SK-N-SH treated with all-trans-retinoic acid at 6 μM for 48 hours (cell line): Measurements from ENCODE around the gene HOXD8.

ENCODE experiments used
- ATAC-seq: fragments of 200-7000 bp; cut with Tn5 transposase; 3 replicates; pipeline ENCODE4 v1.9.1; 2020; ENCODE audit warnings: mild to moderate bottlenecking, moderate library complexity
- ARNTL ChIP-seq: fragments of 450-650 bp; formaldehyde crosslinking; IDR thresholded peaks from 2 replicates; pipeline ENCODE4 v1.5.0; 2020; ENCODE audit warnings: low read depth, mild to moderate bottlenecking, moderate library complexity, borderline replicate concordance
- BACH2 ChIP-seq: fragments of 250-450 bp; sonication (Bioruptor Pico); IDR thresholded peaks from 2 replicates; pipeline ENCODE4 v1.9.0; 2021; ENCODE audit warnings: mild to moderate bottlenecking, borderline replicate concordance
- CSDC2 ChIP-seq: fragments of 250-450 bp; sonication (Bioruptor Pico); IDR thresholded peaks from 2 replicates; pipeline ENCODE4 v1.5.0; 2020; ENCODE audit warnings: mild to moderate bottlenecking, moderate library complexity
- ESRRG ChIP-seq: fragments of 250-450 bp; sonication (Bioruptor Pico); IDR thresholded peaks from 2 replicates; pipeline ENCODE4 v1.6.1; 2021; ENCODE audit warnings: mild to moderate bottlenecking
- GLIS3 ChIP-seq: fragments of 250-450 bp; sonication (Bioruptor Pico); IDR thresholded peaks from 2 replicates; pipeline ENCODE4 v1.5.0; 2020; ENCODE audit warnings: mild to moderate bottlenecking, moderate library complexity
- ISL1 ChIP-seq: fragments of 250-450 bp; sonication (Bioruptor Pico); IDR thresholded peaks from 2 replicates; pipeline ENCODE4 v2.1.2; 2022; ENCODE audit warnings: mild to moderate bottlenecking, moderate library complexity
- PPARA ChIP-seq: fragments of 250-450 bp; sonication (Bioruptor Pico); IDR thresholded peaks from 2 replicates; pipeline ENCODE4 v1.5.0; 2020; ENCODE audit warnings: mild to moderate bottlenecking, borderline replicate concordance
- RARB ChIP-seq: fragments of 250-450 bp; sonication (Bioruptor Pico); IDR thresholded peaks from 2 replicates; pipeline ENCODE4 v1.8.0; 2021; ENCODE audit warnings: mild to moderate bottlenecking, moderate library complexity
- SNAI2 ChIP-seq: fragments of 250-450 bp; sonication (Bioruptor Pico); IDR thresholded peaks from 2 replicates; pipeline ENCODE4 v1.5.0; 2020; ENCODE audit warnings: mild to moderate bottlenecking, moderate library complexity
- TCF4 ChIP-seq: fragments of 250-450 bp; sonication (Bioruptor Pico); IDR thresholded peaks from 2 replicates; pipeline ENCODE4 v1.8.0; 2021; ENCODE audit warnings: mild to moderate bottlenecking, moderate library complexity, borderline replicate concordance
- TOX ChIP-seq: fragments of 250-450 bp; sonication (Bioruptor Pico); IDR thresholded peaks from 2 replicates; pipeline ENCODE4 v1.8.0; 2021; ENCODE audit warnings: mild to moderate bottlenecking, moderate library complexity, borderline replicate concordance
- ZC3H10 ChIP-seq: fragments of 250-450 bp; sonication (Bioruptor Pico); IDR thresholded peaks from 2 replicates; pipeline ENCODE4 v1.5.1; 2021; ENCODE audit warnings: mild to moderate bottlenecking, moderate library complexity
- ZFP30 ChIP-seq: fragments of 450-650 bp; formaldehyde crosslinking; IDR thresholded peaks from 2 replicates; pipeline ENCODE4 v1.5.0; 2022; ENCODE audit warnings: mild to moderate bottlenecking, moderate library complexity
- ZNF565 ChIP-seq: fragments of 450-650 bp; formaldehyde crosslinking; conservative IDR thresholded peaks from 2 replicates; pipeline ENCODE4 v1.5.0; 2020; ENCODE audit warnings: low read depth, mild to moderate bottlenecking, moderate library complexity
- ZNF70 ChIP-seq: fragments of 450-650 bp; formaldehyde crosslinking; IDR thresholded peaks from 2 replicates; pipeline ENCODE4 v1.5.0; 2020; ENCODE audit warnings: mild to moderate bottlenecking, moderate library complexity
- ZNF8 ChIP-seq: fragments of 450-650 bp; formaldehyde crosslinking; IDR thresholded peaks from 2 replicates; pipeline ENCODE4 v1.5.0; 2020; ENCODE audit warnings: mild to moderate bottlenecking, moderate library complexity
- TF ChIP-seq, protein P1 (sequence below): fragments of 250-450 bp; sonication (Bioruptor Pico); IDR thresholded peaks from 2 replicates; pipeline ENCODE4 v1.8.0; 2021; ENCODE audit warnings: low read depth, mild to moderate bottlenecking, moderate library complexity, borderline replicate concordance
- TF ChIP-seq, protein P2 (sequence below): fragments of 250-450 bp; sonication (Bioruptor Pico); IDR thresholded peaks from 2 replicates; pipeline ENCODE4 v1.5.1; 2020; ENCODE audit warnings: low read depth, mild to moderate bottlenecking, moderate library complexity
- TF ChIP-seq, protein P3 (sequence below): fragments of 250-450 bp; sonication (Bioruptor Pico); IDR thresholded peaks from 2 replicates; pipeline ENCODE4 v1.8.0; 2020; ENCODE audit warnings: mild to moderate bottlenecking, moderate library complexity, borderline replicate concordance

The HOXD8 gene

DNA sequence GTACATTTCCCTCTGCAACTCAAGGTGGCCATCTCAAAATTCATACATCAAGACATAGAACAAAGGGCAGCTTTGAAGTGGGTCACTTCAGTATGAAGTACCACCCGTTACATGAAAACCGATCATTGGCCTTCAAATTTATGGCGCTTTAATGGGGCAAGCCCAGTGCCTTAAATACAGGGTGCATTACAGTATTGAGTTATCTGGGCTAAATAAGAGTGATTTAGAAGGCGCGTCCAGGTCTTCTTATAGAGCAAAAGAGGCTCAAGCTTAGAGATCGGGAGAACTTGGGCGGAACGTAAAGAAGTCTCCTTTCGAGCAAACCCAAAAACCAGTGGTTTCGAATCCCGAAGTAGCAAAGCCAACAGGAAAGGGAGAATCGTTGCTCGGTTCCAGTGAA is 34.7 kb downstream of the HOXD8 start:
- ATAC-seq, result no peak
- TF ChIP-seq TCF4 (no peak), ZNF70 (CRISPR knock-in tag) (no peak), RARB (CRISPR knock-in tag) (no peak), BACH2 (CRISPR knock-in tag) (no peak), ZC3H10 (CRISPR knock-in tag) (no peak), ISL1 (CRISPR knock-in tag) (no peak), CSDC2 (CRISPR knock-in tag) (no peak), ZNF565 (CRISPR knock-in tag) (no peak), ZNF8 (no peak), GLIS3 (no peak), SNAI2 (CRISPR knock-in tag) (no peak), ZFP30 (CRISPR knock-in tag) (no peak), PPARA (CRISPR knock-in tag) (no peak)
- TF ChIP-seq, protein P1, sequence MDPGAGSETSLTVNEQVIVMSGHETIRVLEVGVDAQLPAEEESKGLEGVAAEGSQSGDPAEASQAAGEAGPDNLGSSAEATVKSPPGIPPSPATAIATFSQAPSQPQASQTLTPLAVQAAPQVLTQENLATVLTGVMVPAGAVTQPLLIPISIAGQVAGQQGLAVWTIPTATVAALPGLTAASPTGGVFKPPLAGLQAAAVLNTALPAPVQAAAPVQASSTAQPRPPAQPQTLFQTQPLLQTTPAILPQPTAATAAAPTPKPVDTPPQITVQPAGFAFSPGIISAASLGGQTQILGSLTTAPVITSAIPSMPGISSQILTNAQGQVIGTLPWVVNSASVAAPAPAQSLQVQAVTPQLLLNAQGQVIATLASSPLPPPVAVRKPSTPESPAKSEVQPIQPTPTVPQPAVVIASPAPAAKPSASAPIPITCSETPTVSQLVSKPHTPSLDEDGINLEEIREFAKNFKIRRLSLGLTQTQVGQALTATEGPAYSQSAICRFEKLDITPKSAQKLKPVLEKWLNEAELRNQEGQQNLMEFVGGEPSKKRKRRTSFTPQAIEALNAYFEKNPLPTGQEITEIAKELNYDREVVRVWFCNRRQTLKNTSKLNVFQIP, result no peak
- TF ChIP-seq, protein P2, sequence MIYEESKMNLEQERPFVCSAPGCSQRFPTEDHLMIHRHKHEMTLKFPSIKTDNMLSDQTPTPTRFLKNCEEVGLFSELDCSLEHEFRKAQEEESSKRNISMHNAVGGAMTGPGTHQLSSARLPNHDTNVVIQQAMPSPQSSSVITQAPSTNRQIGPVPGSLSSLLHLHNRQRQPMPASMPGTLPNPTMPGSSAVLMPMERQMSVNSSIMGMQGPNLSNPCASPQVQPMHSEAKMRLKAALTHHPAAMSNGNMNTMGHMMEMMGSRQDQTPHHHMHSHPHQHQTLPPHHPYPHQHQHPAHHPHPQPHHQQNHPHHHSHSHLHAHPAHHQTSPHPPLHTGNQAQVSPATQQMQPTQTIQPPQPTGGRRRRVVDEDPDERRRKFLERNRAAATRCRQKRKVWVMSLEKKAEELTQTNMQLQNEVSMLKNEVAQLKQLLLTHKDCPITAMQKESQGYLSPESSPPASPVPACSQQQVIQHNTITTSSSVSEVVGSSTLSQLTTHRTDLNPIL (CRISPR knock-in tag), result no peak

DNA sequence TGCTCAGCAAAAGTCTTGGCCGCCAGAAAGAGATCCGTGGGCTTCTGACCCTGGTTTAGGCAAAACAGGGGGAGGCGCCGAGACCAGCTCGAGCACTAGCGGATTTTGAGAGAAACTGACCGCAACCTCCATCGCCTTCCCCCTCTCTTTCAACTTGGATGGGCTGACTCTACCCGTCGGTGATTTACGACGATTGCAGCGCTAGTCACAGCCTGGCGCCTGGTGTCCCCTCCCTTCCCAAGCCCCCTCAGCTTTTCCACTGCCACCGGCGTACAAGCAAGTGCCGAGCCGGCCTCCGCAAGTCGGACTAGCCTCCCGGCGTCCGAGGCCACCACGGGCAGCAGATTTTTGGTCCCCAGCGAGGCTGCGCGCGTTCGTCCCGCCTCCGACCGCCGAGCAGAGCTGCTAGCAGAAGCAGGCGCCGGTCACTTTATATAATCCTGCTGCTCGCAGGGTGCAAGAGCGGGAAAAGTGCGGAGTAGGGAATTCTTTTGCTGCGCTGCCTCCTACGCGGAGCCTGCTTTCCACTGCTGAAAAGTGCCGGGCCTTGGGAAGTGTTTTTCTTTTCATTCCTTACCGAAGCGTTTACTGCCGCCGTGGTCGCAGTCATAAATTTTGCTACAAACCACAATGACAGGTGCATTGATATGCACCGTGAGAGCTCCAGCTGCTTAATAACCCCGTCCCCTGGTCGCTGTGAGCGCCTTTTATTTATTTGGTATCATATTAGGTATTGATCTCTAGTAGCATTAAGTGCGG is 35.3 kb downstream of the HOXD8 start:
- ATAC-seq, result no peak
- TF ChIP-seq TOX (CRISPR knock-in tag) (no peak), ZNF8 (no peak), BACH2 (CRISPR knock-in tag) (no peak), GLIS3 (no peak), RARB (CRISPR knock-in tag) (no peak), ISL1 (CRISPR knock-in tag) (no peak), ZNF70 (CRISPR knock-in tag) (no peak), ARNTL (CRISPR knock-in tag) (no peak), ZC3H10 (CRISPR knock-in tag) (no peak)
- TF ChIP-seq, protein P3, sequence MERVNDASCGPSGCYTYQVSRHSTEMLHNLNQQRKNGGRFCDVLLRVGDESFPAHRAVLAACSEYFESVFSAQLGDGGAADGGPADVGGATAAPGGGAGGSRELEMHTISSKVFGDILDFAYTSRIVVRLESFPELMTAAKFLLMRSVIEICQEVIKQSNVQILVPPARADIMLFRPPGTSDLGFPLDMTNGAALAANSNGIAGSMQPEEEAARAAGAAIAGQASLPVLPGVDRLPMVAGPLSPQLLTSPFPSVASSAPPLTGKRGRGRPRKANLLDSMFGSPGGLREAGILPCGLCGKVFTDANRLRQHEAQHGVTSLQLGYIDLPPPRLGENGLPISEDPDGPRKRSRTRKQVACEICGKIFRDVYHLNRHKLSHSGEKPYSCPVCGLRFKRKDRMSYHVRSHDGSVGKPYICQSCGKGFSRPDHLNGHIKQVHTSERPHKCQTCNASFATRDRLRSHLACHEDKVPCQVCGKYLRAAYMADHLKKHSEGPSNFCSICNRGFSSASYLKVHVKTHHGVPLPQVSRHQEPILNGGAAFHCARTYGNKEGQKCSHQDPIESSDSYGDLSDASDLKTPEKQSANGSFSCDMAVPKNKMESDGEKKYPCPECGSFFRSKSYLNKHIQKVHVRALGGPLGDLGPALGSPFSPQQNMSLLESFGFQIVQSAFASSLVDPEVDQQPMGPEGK, result no peak
- TF ChIP-seq, protein P2 (CRISPR knock-in tag), result no peak

DNA sequence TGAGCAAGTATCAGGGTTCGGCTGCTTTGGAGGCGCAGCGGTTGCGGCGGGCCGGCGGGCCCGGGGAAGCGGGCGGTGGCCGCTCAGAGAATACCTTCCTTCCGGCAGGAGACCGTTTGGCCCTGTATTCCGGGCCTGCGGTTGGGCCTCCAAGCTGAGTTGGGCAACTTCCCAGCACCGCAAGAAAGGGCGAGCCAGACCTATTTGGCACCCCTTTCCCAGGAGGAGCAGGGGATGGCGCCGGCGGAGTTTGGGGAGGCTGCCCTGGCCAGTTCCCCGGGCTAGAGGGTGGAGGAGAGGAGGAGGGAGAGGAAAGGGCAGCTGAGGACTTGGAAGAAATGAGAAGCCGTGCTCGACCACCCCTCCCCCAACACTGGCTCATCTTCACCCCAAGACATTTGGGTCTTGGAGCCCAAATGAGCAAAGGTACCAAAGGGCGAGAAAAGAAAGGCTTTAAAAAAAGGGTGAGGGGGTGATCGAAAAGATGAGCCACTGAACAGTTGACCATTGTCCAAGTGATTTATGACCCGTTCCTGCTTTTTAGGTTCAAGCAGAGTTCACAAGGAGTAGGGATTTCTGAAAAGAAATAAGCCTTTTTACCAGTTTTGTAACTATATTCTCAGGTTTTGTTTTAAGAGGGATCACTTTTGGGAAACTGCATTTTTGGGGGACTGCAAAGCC is 36.0 kb downstream of the HOXD8 start:
- TF ChIP-seq ZNF565 (CRISPR knock-in tag) (no peak), ARNTL (CRISPR knock-in tag) (no peak), TOX (CRISPR knock-in tag) (no peak)
- TF ChIP-seq, protein P2 (CRISPR knock-in tag), result no peak
- no peak for ATAC-seq

DNA sequence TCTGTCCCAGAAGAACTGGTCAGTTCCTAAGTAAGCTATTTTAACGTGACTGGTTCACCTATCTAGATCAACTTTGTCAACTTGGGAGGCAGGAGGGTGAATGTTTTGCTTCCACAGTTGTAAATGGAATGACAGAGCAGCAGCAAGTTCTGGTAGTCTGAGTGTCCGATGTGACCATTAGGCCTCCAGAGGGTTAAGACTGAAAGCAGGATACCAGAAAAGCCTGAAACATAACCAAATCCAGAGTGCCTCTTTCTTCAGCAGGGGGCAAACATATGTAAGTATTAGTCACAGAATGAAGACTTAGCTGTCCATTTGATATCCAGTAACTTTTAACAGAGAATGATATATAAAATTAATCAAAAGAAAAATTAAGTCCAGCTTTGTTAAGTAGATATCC is 36.8 kb downstream of the HOXD8 start:
- no peak for ATAC-seq
- TF ChIP-seq, protein P3, result no peak
- TF ChIP-seq BACH2 (CRISPR knock-in tag) (no peak), ISL1 (CRISPR knock-in tag) (no peak), ESRRG (CRISPR knock-in tag) (no peak), CSDC2 (CRISPR knock-in tag) (no peak)
- TF ChIP-seq, all 23 proteins: peak for 0
